ENCODE data around the gene RAD9A.
A peak's percentile ranks its signal among the peaks of the same experiment; 100 is the strongest.

The RAD9A gene

DNA sequence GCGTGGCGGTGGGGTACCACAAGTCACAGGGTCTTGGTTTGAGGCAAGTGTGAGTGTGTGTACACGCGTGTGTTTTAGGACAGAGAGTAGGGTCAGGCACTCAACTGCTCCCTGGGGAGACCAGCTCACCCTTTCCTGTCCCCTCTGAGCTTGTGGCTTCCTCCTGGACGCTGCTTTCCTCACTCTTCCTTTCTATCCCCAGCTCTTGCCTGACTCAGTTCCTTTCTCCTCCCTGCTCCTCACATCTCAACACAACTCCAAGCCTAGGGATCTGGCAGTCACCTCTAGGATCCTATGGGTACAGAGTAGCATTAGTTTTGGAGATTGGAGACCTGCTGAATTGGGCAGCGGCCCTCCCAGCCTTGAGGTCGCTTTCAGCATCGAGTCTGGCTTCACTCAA is 22.5 kb upstream of the RAD9A start:
- no peak overlapping the region for H3K27ac ChIP-seq

DNA sequence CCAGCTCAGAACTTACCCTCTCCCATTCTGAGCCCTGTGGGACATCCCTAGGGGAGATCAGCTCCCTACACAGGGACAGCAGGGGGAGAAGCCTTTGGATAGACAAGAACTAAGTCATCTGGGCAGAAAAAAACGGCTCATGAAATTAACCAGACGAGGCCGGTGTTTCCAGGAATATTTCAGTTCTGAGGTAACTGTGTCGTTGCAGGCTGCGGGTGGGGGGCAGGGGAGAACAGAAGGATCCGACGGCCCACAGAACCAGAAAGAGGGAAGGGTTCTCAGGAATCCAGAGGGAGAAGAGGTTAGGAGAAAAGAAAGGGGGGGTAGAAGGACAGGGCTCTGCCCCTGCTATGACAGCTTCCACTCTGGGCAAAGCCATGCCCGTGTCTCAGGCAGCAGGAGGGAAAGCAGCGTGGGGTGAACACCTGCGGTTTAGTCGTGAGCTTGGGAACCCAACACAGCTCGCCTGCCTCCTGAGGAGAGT is 21.9 kb upstream of the RAD9A start:
- no peak overlapping the region for H3K27ac ChIP-seq
- TF ChIP-seq ZFX (IDR thresholded peaks at IDR 0.05; ENCODE audit: borderline replicate concordance) (no peak), CTCF (IDR thresholded peaks at IDR 0.05) (no peak)

More for the DNA sequence above, 22.5 kb upstream of the RAD9A start:
- TF ChIP-seq CTCF (IDR thresholded peaks at IDR 0.05) (no peak), ZFX (IDR thresholded peaks at IDR 0.05; ENCODE audit: borderline replicate concordance) (no peak)

GRCh38 chr11:67370351-67371076 is 21.3 kb upstream of the RAD9A start:
- H3K27ac ChIP-seq: no peak overlapping the region
- no peak for TF ChIP-seq ZFX (IDR thresholded peaks at IDR 0.05; ENCODE audit: borderline replicate concordance)
- TF ChIP-seq CTCF (IDR thresholded peaks at IDR 0.05): no peak

- no peak for TF ChIP-seq ZFX (IDR thresholded peaks at IDR 0.05; ENCODE audit: borderline replicate concordance)
- TF ChIP-seq CTCF (IDR thresholded peaks at IDR 0.05): peak; percentile 24
Observed at GRCh38 chr11:67371189-67371910, 20.4 kb upstream of the RAD9A start.

GRCh38 chr11:67371911-67372320 is 19.9 kb upstream of the RAD9A start:
- TF ChIP-seq CTCF (IDR thresholded peaks at IDR 0.05) (no peak), ZFX (IDR thresholded peaks at IDR 0.05; ENCODE audit: borderline replicate concordance) (no peak)
- H3K27ac ChIP-seq: peak overlapping the region; percentile 86; the same call in 1 of the 2 replicates

More at GRCh38 chr11:67371189-67371910, 20.4 kb upstream of the RAD9A start:
- peak overlapping the region; percentile 23; the same call in 1 of the 2 replicates for H3K27ac ChIP-seq

DNA sequence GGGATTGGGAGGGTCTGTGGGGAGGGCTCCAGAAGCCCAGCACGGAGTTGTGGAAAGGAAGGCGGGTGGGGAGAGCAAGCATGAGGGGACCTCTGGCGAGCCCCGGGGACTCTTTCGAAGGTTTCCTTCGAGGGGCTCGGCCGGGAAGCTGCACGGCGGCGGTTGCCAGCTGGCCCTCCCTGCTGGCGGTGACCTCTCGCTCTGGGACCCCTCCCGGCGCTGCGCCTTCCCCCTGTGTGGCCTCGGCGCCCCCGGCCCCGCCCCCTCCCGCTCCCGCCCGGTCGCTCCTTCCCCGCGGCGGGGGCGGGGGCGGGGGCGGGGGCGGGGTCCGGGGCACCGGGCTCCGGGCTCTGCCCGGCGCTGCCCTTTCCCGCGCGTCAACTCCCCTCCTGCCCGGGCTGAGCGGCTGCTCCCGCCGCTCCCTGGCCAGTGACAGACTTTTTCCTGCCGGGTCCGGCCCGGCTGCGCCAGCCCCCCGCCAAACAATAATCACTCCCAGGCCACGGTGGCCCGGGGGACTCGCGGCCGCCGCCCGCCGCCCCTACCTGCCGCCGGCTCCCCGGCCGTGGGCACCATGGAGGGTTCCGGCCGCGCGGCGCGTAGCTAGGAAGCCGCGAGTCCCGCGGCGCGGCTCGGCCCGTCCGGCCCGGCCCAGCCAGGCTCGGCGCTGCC is 19.3 kb upstream of the RAD9A start:
- TF ChIP-seq CTCF (IDR thresholded peaks at IDR 0.05): no peak
- TF ChIP-seq ZFX (IDR thresholded peaks at IDR 0.05; ENCODE audit: borderline replicate concordance): no peak
- H3K27ac ChIP-seq: peak overlapping the region; percentile 86

Measured in 22Rv1 (cell line).